Central memory CD8-positive, alpha-beta T cell (primary cell): ENCODE results near the gene GJB3.

Experiments
- ATAC-seq: fragments of 150-1000 bp; cut with Tn5 transposase; replicated peaks from 2 replicates; pipeline ENCODE4 v1.10.0; 2022; ENCODE audit warnings: mild to moderate bottlenecking, moderate FRiP score, moderate number of reproducible peaks; ENCODE audit not compliant: poor library complexity, severe bottlenecking; ENCODE audit errors: extremely low read depth
- DNase-seq, 2 donors: peaks; one replicate each; pipeline ENCODE4 v3.0.0; 2021; ENCODE audit warnings: low spot score in 2 of 2
- H3K27ac Mint-ChIP-seq: one replicate; pipeline ENCODE4 v1.8.0; 2022; ENCODE audit warnings: low read depth, mild to moderate bottlenecking, moderate library complexity, mixed read lengths
- H3K27me3 Mint-ChIP-seq: one replicate; pipeline ENCODE4 v1.8.0; 2022; ENCODE audit warnings: mixed read lengths
- H3K36me3 Mint-ChIP-seq: one replicate; pipeline ENCODE4 v1.8.0; 2022; ENCODE audit warnings: mild to moderate bottlenecking, moderate library complexity, mixed read lengths; ENCODE audit not compliant: insufficient read depth
- H3K4me1 Mint-ChIP-seq: one replicate; pipeline ENCODE4 v1.8.0; 2022; ENCODE audit warnings: mixed read lengths
- H3K4me3 Mint-ChIP-seq: one replicate; pipeline ENCODE4 v1.8.0; 2022; ENCODE audit warnings: mild to moderate bottlenecking, moderate library complexity, mixed read lengths
- H3K9me3 Mint-ChIP-seq: one replicate; pipeline ENCODE4 v1.8.0; 2022; ENCODE audit warnings: mixed read lengths

Gene GJB3

GRCh38 chr1:34780528-34780927 is 486 bp upstream of the GJB3 start:
- DNase-seq (no peak), ATAC-seq (no peak)
- Mint-ChIP-seq H3K27ac (no peak overlapping the region), H3K4me1 (no peaks in the 10 kb centered on the region), H3K27me3 (peaks cover 58% of the 10 kb centered on the region), H3K4me3 (no peak overlapping the region), H3K36me3 (no peaks in the 10 kb centered on the region), H3K9me3 (no peaks in the 10 kb centered on the region)

- Mint-ChIP-seq H3K4me3 (no peak overlapping the region), H3K4me1 (no peaks in the 10 kb centered on the region), H3K27me3 (peaks cover 58% of the 10 kb centered on the region), H3K27ac (no peak overlapping the region), H3K9me3 (no peaks in the 10 kb centered on the region), H3K36me3 (no peaks in the 10 kb centered on the region)
- ATAC-seq (no peak), DNase-seq (no peak)
Measured at GRCh38 chr1:34781844-34782391, 904 bp downstream of the GJB3 start.

DNA sequence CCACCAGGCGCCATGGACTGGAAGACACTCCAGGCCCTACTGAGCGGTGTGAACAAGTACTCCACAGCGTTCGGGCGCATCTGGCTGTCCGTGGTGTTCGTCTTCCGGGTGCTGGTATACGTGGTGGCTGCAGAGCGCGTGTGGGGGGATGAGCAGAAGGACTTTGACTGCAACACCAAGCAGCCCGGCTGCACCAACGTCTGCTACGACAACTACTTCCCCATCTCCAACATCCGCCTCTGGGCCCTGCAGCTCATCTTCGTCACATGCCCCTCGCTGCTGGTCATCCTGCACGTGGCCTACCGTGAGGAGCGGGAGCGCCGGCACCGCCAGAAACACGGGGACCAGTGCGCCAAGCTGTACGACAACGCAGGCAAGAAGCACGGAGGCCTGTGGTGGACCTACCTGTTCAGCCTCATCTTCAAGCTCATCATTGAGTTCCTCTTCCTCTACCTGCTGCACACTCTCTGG is 3.8 kb downstream of the GJB3 start:
- DNase-seq, result no peak
- Mint-ChIP-seq H3K27me3 (peaks cover 48% of the 10 kb centered on the region), H3K9me3 (no peaks in the 10 kb centered on the region)

DNA sequence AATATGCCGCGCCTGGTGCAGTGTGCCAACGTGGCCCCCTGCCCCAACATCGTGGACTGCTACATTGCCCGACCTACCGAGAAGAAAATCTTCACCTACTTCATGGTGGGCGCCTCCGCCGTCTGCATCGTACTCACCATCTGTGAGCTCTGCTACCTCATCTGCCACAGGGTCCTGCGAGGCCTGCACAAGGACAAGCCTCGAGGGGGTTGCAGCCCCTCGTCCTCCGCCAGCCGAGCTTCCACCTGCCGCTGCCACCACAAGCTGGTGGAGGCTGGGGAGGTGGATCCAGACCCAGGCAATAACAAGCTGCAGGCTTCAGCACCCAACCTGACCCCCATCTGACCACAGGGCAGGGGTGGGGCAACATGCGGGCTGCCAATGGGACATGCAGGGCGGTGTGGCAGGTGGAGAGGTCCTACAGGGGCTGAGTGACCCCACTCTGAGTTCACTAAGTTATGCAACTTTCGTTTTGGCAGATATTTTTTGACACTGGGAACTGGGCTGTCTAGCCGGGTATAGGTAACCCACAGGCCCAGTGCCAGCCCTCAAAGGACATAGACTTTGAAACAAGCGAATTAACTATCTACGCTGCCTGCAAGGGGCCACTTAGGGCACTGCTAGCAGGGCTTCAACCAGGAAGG is 4.3 kb downstream of the GJB3 start:
- H3K27me3 Mint-ChIP-seq, result peaks cover 50% of the 10 kb centered on the region
- H3K36me3 Mint-ChIP-seq, result no peaks in the 10 kb centered on the region
- no peak for ATAC-seq
- no peaks in the 10 kb centered on the region for H3K9me3 Mint-ChIP-seq
- H3K4me1 Mint-ChIP-seq, result no peaks in the 10 kb centered on the region
- no peak for DNase-seq
- no peak overlapping the region for H3K4me3 Mint-ChIP-seq
- H3K27ac Mint-ChIP-seq, result no peak overlapping the region

More for the DNA sequence above, 3.8 kb downstream of the GJB3 start:
- Mint-ChIP-seq H3K4me1 (no peaks in the 10 kb centered on the region), H3K27ac (no peak overlapping the region), H3K36me3 (no peaks in the 10 kb centered on the region), H3K4me3 (no peak overlapping the region)
- no peak for ATAC-seq

DNA sequence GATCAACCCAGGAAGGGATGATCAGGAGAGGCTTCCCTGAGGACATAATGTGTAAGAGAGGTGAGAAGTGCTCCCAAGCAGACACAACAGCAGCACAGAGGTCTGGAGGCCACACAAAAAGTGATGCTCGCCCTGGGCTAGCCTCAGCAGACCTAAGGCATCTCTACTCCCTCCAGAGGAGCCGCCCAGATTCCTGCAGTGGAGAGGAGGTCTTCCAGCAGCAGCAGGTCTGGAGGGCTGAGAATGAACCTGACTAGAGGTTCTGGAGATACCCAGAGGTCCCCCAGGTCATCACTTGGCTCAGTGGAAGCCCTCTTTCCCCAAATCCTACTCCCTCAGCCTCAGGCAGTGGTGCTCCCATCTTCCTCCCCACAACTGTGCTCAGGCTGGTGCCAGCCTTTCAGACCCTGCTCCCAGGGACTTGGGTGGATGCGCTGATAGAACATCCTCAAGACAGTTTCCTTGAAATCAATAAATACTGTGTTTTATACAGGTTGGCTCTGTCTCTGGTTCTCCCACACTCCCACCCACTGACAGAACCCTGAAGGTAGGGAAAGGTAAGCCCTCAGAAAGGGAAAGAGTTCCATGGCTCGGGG is 5.0 kb downstream of the GJB3 start:
- Mint-ChIP-seq H3K4me1 (no peaks in the 10 kb centered on the region), H3K27me3 (peaks cover 56% of the 10 kb centered on the region), H3K27ac (no peak overlapping the region), H3K36me3 (no peaks in the 10 kb centered on the region), H3K4me3 (no peak overlapping the region), H3K9me3 (no peaks in the 10 kb centered on the region)
- DNase-seq (no peak), ATAC-seq (no peak)

- H3K4me1 Mint-ChIP-seq, result no peaks in the 10 kb centered on the region
- H3K4me3 Mint-ChIP-seq, result no peak overlapping the region
- H3K9me3 Mint-ChIP-seq, result no peaks in the 10 kb centered on the region
- H3K27ac Mint-ChIP-seq, result no peak overlapping the region
- DNase-seq, result peak; percentile 37 to 39
- peak; percentile 78 for ATAC-seq
- H3K27me3 Mint-ChIP-seq, result peaks cover 61% of the 10 kb centered on the region
- no peaks in the 10 kb centered on the region for H3K36me3 Mint-ChIP-seq
Measured at GRCh38 chr1:34786521-34787325, 5.7 kb downstream of the GJB3 start.

DNA sequence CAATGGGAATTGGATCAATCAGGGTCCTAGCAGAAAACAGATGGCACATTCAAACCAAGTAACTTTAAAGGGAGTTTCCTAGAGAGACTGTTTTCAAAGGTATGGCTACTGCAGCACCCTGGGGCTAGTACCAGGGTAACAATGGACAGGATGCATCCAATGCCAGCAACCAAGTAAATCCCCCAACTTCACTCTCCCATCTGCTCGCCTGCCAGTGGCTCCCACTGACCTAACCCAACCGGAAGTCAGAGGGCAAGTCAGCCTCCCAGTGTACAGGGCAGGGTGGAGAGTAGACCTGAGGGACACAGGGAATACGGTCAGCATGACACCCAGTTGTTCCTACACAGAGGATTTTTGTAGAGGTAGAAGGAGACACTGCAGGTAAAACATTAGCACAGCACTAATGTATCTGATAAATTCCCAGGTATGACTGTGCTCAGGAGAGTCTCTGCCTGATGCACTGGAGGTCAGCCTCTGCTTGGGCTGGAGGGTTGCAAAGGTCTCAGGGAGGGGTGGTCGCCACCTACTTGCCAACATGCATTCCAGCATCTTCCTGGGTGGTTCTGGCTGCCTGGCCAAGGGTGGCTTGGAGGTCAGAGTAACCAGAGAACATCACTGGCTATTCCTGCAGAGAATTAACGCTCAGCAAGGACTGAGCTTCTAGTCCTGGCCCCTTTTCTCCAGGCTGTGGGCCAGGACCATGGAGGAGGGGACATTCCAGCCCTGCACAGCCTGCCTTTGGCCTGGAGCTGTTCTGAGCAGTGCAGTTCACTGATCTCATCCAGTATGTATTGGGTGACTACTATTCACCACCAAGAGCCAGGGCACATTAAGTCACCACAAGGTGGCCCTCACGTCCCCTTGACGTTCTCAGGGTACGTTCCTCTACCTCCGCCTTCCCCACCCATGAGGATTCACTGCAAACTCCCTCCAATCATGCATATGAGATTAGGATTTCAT is 6.7 kb downstream of the GJB3 start:
- no peaks in the 10 kb centered on the region for H3K36me3 Mint-ChIP-seq
- no peak overlapping the region for H3K27ac Mint-ChIP-seq
- ATAC-seq (no peak), DNase-seq (no peak)
- no peak overlapping the region for H3K4me3 Mint-ChIP-seq
- no peaks in the 10 kb centered on the region for H3K9me3 Mint-ChIP-seq
- peaks cover 58% of the 10 kb centered on the region for H3K27me3 Mint-ChIP-seq
- no peaks in the 10 kb centered on the region for H3K4me1 Mint-ChIP-seq

- ATAC-seq (no peak), DNase-seq (no peak)
- Mint-ChIP-seq H3K4me3 (no peak overlapping the region), H3K36me3 (no peaks in the 10 kb centered on the region), H3K4me1 (no peaks in the 10 kb centered on the region), H3K9me3 (no peaks in the 10 kb centered on the region), H3K27ac (no peak overlapping the region), H3K27me3 (peaks cover 54% of the 10 kb centered on the region)
Measured at GRCh38 chr1:34790985-34791384, 10.0 kb downstream of the GJB3 start.

DNA sequence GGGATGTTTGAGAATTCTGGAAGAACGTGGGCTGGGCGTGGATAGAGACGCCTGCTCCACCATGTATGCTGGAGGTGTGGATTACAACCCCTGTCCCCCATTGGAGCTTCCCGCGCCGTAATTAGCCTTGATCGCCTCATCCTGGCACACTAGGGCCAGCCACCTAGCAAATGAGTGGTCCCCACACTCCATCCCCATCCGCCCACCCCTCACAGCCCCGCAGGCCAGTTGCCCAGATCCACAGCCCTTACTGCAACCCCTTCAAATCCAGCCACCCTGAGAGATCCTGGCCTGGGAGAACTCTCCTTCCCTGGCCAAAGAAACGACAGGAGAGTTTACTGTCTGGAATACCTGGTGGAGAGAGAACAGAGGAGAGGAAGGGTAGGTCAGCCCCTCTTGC is 11.4 kb downstream of the GJB3 start:
- ATAC-seq, result no peak
- no peak overlapping the region for H3K27ac Mint-ChIP-seq
- no peak for DNase-seq
- no peaks in the 10 kb centered on the region for H3K9me3 Mint-ChIP-seq
- H3K4me1 Mint-ChIP-seq, result no peaks in the 10 kb centered on the region
- no peaks in the 10 kb centered on the region for H3K36me3 Mint-ChIP-seq
- peak overlapping the region; percentile 40 for H3K4me3 Mint-ChIP-seq
- peaks cover 54% of the 10 kb centered on the region for H3K27me3 Mint-ChIP-seq

GRCh38 chr1:34792868-34793727 is 12.1 kb downstream of the GJB3 start, which contains the start of gene GJA4:
Gene GJA4 (plus strand): TSS chr1:34792999. CDS start chr1:34794214, 1,215 bp downstream.
- H3K4me1 Mint-ChIP-seq, result no peaks in the 10 kb centered on the region
- H3K36me3 Mint-ChIP-seq, result no peaks in the 10 kb centered on the region
- no peaks in the 10 kb centered on the region for H3K9me3 Mint-ChIP-seq
- DNase-seq, result no peak
- H3K27ac Mint-ChIP-seq, result no peak within 1 kb of the TSS
- ATAC-seq, result no peak
- H3K27me3 Mint-ChIP-seq, result peaks cover 54% of the 10 kb centered on the region
- H3K4me3 Mint-ChIP-seq, result peak within 1 kb of the TSS; percentile 40

- DNase-seq (no peak), ATAC-seq (no peak)
- Mint-ChIP-seq H3K36me3 (no peaks in the 10 kb centered on the region), H3K4me3 (no peak overlapping the region), H3K27ac (no peak overlapping the region), H3K27me3 (peaks cover 47% of the 10 kb centered on the region), H3K4me1 (no peaks in the 10 kb centered on the region), H3K9me3 (no peaks in the 10 kb centered on the region)
Measured at GRCh38 chr1:34794001-34794789, 13.2 kb downstream of the GJB3 start.
